GM19035 (cell line): ENCODE data around the gene ARL15.
A peak's percentile ranks its signal among the peaks of the same experiment; 100 is the strongest.

Source experiments
- ATAC-seq: cut with Tn5 transposase; IDR thresholded peaks from one replicate; pipeline ENCODE4 v1.9.1; 2021; ENCODE audit not compliant: unreplicated experiment

The ARL15 gene

DNA sequence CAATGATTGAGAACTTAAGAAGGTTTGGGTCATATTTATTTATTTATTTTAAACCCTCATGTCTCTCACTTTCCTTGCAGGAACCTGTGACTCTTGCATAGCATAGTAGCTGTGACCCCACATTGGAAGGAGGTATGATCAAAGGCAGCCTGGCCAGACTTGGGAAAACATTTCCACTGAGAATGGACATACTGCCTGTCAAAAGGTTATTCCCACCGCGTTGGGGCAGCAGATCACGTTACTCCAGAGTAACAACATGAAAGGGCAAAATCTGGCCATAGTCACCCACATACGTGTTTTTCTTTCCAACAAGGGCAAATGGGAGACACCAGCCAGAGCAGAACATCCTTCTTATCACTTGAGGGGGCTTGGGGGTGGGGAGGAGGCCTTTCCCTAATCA lies 95.7 kb downstream of the ARL15 start:
- no peak for ATAC-seq

DNA sequence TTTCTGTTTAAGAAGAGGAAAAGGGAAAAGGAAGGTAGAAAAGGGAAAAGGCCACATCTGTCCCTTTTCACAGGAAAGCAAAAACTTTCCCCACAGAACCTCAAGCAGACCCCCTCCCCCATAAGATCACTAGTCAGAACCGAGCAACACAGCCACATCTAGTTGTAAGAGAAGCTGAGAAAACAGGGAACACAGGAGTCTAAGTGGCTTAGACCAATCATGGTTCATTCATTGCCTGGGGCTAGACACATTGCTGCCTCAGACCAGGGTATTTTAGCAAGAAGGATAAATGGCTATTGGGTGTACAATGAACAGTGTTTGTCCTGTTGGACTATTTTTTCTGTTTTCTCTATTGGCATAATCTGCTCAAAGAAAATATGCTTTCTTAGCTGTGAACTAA lies 98.0 kb downstream of the ARL15 start:
- ATAC-seq = no peak

- no peak for ATAC-seq
Measured at GRCh38 chr5:54211912-54212311, 98.5 kb downstream of the ARL15 start.

- ATAC-seq = no peak
Measured at GRCh38 chr5:54207566-54207965, 102.8 kb downstream of the ARL15 start.

GRCh38 chr5:54206580-54207229 lies 103.7 kb downstream of the ARL15 start:
- peak; percentile 80 for ATAC-seq

- ATAC-seq = no peak
Measured at GRCh38 chr5:54205918-54206317, 104.5 kb downstream of the ARL15 start.

DNA sequence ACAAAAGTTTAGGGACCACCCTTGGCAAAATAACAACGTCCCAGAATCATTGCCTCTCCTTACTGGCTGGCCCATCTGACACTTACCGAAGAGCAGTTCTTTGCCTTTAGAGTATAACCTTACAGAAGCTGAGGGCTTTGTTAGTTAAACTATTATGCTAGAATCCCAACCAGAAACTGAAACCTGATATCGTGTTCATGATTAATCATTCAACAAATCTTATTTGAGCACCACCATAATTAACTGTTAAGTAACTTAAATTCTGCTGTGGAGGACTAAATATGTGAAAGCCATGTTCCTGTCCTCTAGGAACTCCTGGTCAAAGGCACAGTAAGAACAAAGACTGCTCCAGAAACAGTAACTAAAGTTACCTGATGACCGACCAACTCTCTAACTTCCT lies 104.9 kb downstream of the ARL15 start:
- ATAC-seq = no peak

GRCh38 chr5:54197018-54197417 lies 113.4 kb downstream of the ARL15 start:
- no peak for ATAC-seq

GRCh38 chr5:54195701-54196100 lies 114.7 kb downstream of the ARL15 start:
- no peak for ATAC-seq

DNA sequence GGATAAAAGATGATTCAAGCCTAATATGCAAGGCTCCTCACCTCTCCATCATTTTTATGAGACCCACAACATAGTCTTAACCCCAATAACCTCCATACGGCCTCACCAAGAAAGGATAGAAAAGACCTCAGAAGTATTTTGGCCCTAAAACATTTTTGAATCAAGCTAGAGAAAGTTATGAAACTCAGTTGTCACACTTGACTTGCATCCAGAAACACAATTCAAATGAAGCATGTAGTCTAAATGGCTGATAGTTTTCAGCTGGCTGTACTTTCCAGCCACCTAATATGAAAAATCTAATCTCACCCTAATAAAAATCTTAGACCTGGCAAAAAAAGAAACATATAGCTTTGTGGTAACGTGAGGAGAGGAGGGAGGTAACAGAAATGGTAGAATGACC lies 116.1 kb downstream of the ARL15 start:
- no peak for ATAC-seq

- ATAC-seq = no peak
Measured at GRCh38 chr5:54187694-54188093, 122.7 kb downstream of the ARL15 start.

DNA sequence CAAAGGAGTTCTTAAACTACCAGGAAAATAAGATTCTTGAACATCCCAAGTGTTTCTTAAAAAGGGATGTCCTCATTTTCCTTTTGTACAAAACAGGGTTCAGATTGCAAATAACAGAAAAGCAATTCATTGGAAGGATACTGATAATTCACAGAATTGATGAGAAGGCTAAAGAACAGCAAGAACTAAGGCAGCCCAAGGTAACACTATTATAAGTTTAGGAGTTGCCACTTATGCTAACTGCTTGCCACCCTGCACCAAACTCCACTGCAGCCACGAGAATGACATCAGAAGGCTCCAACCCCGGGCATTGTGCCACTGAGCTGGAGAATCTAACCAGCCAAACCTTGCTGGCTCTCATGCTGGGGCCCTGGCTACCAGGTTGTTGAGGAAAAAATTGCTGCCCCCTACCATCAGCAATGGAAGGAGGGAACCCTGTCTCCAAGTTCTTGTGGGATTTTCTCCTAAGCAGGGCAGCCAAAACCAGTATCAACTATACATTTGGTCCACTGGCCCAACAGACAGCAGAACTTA lies 123.4 kb downstream of the ARL15 start:
- ATAC-seq = no peak

- no peak for ATAC-seq
Measured at GRCh38 chr5:54186108-54186507, 124.3 kb downstream of the ARL15 start.

- ATAC-seq = no peak
Measured at GRCh38 chr5:54184806-54185205, 125.6 kb downstream of the ARL15 start.

DNA sequence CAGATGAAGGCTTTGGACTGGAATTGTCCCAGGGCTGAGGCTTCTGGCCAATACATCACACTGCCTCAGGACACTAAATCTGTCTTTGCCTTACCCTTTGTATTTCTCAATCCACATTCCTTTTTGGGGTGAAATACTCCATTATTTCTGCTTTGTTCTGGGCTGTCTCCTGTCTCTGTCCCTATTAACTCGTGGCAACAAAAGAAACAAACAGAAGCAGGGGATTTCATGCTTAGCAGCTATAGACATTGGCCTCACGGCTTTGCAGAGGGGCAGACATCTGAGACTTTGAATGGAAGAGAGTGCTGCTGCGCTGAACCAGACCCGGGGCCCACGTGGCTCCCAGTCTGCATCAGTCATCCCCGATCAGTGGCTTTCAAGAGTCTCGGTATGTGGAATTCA lies 129.7 kb downstream of the ARL15 start:
- ATAC-seq = no peak

- ATAC-seq = no peak
Measured at GRCh38 chr5:54178991-54179390, 131.4 kb downstream of the ARL15 start.

DNA sequence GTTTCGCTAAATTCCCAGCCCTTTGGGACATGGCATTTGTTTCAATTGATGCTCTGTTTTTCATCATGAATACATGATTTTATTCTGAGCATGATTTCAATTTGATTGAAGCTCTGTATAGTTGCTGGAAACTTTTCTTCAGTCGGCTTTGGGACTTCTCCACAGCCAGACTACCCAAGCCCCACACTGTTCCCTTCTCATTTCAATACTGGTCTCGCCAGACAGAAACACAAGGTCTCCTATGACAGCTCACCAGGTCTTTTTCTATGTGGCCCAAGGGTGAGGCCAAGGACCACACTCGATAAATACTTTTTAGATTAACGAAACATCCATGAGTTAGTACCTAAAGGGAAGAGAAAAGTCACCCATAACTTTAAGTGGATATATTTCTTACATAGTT lies 132.2 kb downstream of the ARL15 start:
- no peak for ATAC-seq

GRCh38 chr5:54177058-54177457 lies 133.3 kb downstream of the ARL15 start:
- no peak for ATAC-seq

GRCh38 chr5:54176066-54176830 lies 134.1 kb downstream of the ARL15 start:
- ATAC-seq = no peak

GRCh38 chr5:54173251-54173650 lies 137.1 kb downstream of the ARL15 start:
- ATAC-seq = no peak

- no peak for ATAC-seq
Measured at GRCh38 chr5:54171645-54172384, 138.6 kb downstream of the ARL15 start.

GRCh38 chr5:54165687-54166086 lies 144.7 kb downstream of the ARL15 start:
- ATAC-seq = no peak
